IPS DF 4.7 (cell line): Measurements from ENCODE around the gene MGAT5B.
"Not testable (repeated sequence)": the region's sequence is repeated elsewhere in the genome, so short reads cannot be mapped to it uniquely, and the experiment has no call there.

Experiments used
- DNase-seq: peaks from one replicate; pipeline ENCODE4 v3.0.0-alpha.2; 2013; ENCODE audit warnings: low spot score; ENCODE audit errors: extremely low read depth

The MGAT5B gene, protein sequence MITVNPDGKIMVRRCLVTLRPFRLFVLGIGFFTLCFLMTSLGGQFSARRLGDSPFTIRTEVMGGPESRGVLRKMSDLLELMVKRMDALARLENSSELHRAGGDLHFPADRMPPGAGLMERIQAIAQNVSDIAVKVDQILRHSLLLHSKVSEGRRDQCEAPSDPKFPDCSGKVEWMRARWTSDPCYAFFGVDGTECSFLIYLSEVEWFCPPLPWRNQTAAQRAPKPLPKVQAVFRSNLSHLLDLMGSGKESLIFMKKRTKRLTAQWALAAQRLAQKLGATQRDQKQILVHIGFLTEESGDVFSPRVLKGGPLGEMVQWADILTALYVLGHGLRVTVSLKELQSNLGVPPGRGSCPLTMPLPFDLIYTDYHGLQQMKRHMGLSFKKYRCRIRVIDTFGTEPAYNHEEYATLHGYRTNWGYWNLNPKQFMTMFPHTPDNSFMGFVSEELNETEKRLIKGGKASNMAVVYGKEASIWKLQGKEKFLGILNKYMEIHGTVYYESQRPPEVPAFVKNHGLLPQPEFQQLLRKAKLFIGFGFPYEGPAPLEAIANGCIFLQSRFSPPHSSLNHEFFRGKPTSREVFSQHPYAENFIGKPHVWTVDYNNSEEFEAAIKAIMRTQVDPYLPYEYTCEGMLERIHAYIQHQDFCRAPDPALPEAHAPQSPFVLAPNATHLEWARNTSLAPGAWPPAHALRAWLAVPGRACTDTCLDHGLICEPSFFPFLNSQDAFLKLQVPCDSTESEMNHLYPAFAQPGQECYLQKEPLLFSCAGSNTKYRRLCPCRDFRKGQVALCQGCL

DNA sequence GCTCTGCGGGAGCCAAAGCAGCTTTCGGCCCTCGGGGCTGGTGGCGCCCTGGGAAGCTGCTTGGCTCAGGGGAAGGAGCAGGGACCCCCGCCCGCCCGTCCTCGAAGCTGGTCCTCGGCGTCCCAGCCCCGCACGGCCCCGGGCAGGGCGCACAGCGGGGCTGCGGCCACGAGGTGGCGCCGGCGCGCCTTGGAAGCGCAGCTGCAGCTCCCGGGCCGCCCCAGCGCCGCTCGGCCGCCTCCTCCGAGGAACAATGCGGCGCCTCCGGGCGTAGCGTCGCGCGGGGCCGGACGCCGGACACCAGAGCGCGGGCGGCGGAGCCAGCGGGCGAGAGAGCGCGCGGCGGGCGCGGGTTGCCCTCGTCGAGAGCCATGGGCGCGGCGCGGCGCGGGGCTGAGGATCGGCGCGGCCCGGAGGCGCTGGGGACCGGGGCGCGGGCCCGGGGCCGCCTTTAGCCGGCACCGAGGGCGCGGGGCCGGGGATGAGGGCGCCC lies at the start of gene MGAT5B:
MGAT5B (plus strand) TSS at position 229 of the 493 bp plus-strand sequence. CDS start 626 bp downstream, outside the sequence.
- DNase-seq, result no peak

DNA sequence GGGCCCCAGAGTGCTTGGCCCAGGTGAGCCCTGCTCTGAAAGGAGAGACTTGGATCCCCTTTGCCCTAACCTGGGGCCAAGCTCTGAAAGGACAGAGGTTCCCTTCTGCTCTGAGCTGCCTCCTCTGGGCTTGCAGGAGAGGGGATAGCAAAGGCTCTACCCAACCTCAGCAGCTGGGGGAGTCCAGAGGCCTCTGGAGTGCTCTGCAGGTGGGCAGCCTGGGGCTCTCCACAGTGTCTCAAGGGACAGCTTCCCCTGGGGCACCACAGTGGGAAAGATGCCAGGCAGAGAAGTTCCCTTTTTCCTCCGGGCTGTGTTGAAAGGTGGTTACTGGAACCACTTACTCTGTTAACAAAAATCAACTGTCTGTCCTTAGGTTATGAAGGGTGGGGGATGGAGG lies 48.2 kb upstream of the MGAT5B start:
- DNase-seq, result no peak

DNA sequence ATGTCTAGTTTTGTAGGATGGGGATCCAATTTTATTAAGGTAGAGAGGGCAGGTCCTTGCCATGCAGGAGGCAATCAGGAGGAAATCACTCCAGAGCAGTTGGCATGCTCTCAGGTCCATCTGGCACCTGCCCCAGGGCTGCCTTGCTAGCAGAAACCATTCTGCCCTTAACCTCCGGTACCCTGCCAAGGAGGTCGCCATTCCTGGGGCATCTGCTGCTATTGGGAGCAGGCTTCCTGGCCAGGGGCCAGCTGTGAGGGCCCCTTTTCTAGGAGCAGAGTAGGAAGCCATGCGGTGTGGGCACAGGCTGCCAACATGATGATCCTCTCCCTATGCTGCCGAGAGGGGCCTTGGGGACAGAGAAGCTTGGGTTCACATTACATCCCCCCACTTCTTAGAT lies 47.6 kb upstream of the MGAT5B start:
- no peak for DNase-seq

DNA sequence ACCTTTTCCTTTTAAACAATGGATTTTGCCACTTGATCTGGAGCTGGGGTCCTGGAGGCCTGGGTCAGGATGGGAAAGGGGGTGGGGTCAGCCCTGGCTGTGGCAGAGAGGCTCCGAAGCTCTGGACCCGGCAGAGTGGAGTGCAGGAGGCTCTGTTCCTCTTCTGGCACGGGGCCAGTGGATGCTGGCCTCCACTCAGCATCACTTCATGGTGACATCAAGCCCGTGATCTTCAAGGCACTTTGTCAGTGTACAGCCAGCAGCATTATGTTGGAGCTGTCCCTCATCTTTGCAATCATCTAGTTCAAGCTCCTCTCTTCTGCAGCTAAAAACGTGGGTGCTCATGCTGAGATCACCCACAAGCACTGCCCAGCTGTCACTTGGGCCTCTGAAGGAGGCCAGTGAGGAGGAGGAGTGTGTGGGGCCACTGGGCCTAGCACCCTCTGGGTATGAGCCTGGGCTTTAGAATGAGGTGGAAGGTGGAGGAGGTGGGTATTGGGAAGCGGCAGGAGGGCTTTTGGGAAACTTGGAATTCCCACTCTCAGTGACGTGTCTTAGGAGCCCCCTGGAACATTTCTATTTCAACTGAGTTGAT lies 45.9 kb upstream of the MGAT5B start:
- DNase-seq, result no peak

DNA sequence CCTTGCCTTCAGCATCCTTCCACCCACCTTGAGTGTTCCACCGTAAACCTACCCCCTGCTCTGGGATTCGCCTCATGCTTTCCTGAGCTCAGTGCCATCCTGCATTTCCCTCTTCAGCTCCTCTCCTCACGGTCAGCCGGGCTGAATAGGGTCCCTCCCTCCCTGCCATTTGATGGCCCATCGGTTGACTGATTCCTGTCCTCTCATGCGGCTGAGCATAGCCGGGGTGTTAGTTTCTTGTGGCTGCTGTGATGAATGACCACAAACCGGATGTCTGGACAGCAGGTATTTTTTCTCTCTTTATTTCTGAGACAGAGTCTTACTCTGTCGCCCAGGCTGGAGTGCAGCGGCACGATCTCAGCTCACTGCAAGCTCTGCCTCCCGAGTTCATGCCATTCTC lies 44.1 kb upstream of the MGAT5B start:
- DNase-seq, result no peak

DNA sequence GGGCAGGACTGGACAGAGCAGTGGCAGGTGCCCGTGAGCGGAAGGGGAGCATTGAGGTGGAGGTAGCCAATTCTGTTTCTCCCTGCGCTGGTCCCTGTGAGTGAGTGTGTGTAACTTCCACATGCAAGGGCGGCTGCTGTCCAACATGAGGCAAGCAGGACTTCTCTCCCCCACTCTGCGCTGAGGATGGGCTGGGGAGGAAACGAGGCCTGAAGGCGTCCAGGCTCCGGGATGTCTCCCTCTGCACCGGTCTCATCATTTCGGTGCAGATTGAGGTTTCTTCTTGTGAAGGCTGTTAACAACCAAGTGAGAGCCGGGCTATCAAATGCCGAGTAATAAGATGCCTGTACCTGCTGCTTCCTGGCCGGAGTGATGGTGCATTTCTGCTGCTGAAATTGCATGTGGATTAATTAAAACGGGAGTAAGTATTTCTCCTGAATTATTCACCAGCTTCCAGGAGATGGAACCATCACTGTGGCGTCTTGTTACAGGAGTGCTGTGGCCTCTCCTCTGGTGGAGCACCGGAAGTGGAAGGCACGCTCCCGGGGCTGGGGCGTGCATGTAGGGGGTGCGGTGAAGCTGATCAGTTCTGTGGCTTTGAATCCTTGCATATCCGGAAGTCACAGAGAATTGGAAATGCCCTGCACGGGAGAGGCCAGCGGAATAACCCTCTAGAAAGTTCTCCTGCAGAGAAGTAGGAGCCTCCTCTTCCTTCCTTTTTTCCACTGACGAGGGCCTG lies 41.7 kb upstream of the MGAT5B start:
- DNase-seq, result no peak

DNA sequence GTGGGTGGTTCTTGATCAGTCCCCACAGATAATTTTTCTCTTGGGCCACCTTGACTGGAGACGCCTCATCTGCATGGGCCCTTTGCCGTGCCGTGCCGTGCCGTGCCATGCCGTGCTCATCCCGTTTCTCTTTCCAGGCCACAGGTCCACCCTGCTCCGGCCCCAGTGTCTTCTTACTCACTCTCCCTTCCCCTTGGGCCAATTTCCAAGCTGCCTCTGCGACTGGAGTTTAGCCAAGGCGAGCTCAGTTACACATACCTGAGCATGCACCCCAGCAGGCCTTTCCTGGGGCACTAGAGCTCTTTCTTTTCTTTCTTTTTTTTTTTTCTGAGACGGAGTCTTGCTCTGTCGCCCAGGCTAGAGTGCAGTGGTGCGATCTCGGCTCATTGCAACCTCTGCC lies 40.5 kb upstream of the MGAT5B start:
- DNase-seq, result no peak

DNA sequence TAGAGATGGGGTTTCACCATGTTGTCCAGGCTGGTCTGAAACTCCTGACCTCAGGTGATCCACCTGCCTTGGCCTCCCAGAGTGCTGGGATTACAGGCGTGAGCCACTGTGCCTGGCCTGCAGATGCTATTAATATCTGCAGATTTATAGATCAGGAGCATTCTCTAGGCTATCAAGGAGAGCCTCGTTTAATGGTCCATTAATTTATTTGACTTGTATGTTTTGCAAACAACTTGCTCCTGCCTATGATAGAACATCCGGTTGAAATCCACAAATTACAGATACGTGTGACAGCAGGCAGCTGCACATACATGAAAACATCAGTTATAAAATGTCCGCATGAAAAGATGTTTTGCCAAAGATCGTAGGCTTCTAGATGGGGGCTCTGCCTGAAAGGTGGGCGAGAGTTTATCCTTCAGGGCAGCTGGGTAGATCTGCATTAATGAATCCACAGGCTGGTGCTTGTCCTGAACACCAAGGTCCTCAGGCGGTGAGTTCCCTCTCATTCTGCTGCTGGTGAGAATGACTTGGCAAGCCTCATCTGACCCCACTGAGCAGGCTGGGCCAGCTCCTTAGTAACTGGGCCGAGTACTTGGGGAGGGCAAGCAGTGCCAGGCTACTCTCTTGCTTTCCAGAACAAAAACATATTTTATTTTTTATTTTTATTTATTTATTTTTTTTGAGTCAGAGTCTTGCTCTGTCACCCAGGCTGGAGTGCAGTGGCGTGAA lies 37.1 kb upstream of the MGAT5B start:
- DNase-seq, result no peak

DNA sequence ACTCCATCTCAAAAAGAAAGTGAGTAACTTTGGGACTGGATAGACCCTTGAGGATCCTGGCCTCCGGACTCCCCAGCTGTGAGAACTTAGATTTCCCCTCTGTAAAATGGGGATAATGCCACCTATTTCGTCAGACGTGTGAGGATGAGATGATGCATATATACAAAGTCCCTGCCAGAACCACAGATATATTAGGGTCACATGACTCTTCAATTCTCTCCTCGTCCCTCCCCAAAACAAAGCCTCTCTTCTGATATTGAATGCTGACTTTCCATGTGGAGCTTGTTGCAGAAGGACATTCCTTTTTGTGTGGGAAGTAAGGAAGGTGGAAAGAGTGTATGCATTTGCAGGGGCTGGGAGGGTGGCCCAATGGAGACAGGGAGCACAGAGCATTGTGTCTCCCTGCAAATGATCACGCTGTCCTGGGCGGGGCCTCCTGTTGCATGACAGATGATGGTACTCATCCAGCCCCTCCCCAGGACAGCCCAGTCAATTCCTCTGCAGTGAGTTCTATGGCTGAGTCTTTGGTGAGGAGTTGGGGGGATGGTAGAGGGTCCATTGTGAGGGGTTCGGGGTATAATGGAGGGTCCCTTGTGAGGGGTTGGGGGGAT lies 35.1 kb upstream of the MGAT5B start:
- DNase-seq, result no peak

DNA sequence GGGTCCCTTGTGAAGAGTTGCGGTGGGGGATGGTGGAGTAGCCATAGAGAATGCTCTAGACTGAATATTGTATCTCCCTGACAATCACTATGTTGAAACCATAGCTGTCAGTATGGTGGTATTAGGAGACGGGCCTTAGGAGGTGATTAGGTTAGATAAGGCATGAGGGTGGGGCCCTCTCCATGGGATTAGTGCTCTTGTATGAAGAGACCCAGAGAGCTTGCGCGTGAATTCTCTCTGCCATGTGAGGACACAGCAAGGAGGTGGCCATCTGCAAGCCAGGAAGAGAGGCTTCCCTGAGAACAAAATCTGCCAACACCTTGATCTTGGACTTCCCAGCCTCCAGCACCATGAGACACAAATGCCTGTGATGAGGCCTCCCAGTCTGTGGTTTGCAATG lies 34.5 kb upstream of the MGAT5B start:
- no peak for DNase-seq

DNA sequence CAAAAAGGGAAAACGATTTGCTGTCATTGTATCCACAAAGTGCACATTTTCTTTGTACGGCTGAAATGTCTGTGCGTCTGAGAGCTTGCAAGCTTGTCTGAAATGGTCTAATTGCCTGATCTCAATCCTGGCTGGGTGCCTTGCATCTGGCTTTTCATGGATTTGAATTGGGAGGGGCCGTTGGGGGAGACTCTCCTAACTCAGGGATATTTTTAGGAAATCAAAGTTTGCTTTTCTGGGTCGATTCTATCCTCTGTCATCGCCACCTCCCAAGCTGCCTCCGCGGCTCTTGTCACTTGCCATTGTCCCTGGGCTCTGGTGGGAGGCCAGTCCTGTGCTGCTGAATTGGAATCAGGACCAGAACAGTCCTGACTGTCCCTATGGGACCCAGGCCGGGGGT lies 33.3 kb upstream of the MGAT5B start:
- DNase-seq, result no peak

DNA sequence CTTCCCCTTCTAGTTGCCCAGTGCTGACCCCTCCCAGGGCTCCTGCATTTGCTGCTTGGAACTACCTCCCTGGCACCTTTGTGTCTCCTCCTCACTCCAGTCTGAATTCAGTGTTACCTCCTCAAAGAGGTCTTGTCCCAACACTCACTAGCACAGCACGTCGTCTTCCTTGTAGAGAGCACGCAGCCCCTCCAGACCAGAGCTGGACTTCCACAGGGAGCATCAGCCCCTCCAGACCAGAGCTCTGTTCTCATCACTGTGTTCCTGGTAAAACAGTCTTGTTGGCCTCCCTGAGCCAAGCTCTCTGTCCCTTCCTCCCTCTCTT lies 27.8 kb upstream of the MGAT5B start:
- no peak for DNase-seq

DNA sequence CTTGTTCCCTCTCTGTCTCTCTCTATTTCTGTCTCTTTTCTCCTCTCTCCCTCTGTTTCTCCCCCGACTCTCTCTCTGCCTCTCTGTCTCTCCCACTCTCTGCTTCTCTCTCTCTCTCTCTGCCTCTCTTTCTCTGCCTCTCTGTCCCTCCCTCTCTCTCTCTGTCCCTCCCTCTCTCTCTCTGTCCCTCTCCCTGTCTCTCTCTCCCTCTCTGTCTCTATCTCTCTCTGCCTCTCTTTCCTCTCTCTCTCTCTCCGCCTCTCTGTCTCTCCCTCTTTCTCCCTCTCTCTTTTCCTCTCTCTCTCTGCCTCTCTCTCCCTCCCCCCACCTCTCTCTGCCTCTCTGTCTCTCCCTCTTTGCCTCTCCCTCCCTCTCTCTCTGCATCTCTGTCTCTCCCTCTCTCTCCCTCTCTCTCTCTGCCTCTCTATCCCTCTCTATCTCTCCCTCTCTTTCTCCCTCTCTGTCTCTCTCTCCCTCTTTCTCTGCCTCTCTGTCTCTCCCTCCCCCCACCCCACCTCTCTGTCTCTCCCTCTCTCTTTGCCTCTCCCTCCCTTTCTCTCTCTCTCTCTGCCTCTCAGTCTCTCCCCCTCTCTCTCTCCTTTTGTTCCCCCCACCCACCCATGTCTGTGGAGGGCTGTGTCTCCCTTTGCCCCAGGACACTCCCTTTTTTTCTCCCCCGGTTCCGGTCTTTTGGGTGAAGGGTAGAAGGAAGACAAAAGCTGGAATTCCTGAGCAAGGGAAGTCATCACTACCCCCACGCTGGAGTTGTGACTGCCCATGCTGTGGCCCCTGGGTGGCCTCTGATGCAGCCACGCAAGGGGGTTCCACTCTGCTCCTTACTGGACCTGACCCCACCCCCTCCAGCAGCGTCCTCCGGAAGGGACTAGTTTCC lies 27.1 kb upstream of the MGAT5B start:
- no peak for DNase-seq

DNA sequence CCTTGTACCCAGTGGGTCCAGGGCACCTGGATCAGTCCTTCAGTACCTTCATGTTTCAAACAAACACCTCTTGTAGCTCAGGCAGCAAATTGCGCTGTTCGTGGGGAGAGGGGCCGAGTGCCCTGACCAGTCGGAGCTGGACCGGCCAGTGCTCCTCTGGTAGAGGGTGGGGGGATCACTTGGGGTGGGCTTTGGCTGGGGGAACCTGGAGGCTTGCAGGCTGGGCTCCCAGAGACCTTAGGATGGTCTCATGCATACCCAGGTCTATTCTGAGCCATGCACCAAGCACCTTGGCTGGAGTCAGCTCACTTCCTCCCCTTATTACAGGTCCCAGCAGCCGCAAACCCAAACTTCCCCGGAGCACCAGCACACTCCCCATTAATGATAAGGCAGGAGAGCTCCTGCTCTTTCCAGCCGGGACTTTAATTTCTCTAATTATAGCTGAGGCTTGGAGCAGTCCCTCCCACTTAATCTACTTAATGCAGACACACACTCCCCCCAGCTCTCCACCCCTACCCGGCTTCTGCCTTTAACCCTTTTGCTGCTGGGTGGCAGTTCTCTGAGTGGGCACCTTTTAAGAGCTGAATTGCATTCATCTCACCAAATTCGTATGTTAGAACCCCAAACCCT lies 26.3 kb upstream of the MGAT5B start:
- no peak for DNase-seq

DNA sequence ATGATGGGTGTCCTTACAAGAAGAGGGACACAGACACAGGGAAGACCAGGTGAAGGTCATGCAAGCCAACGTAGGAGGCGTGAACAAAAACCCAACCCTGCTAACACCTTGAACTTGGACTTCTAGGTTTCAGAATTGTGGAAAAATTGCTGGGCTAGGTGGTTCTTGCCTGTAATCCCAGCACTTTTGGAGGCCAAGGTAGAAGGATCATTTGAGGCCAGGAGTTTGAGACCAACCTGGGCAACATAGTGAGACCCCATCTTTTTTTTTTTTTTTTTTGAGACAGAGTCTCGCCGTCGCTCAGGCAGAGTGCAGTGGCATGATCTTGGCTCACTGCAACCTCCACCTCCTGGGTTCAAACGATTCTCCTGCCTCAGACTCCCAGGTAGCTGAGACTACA lies 25.1 kb upstream of the MGAT5B start:
- not testable (repeated sequence) for DNase-seq

DNA sequence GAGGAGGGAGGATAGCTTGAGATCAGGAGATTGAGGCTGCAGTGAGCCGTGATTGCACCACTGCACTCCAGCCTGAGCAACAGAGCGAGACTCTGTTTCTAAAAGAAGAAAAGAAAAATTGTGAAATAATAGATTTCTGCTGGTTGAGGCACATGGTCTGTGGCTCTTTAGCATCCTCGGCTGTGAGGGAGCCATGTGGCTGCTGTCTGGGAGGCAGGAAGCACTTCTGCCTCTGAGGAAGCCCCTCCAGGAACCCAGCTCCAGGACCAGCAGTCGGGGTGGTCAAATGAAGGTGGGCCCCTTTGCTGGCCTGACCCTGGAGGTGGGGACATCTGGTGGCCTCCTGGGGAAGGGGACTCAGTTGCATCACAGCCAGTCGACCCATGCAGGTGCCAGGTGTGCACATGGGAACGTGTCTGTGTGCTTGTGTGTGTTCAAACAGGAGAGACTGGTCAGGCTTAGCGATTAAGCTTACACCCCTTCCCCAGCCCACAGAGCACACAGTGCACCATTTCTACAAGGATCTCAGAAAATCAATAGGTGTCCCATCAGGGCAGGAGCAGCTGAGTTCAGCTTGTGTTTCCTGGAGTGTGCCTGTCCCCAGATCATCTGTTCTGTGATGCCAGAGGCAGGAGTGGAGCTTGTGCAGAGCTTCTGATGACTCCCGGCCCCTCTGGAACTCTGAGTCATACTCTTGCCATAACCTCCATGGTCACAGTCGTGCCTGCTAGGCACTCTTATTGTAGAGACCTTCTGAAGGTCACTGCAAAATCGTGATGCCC lies 24.3 kb upstream of the MGAT5B start:
- no peak for DNase-seq

DNA sequence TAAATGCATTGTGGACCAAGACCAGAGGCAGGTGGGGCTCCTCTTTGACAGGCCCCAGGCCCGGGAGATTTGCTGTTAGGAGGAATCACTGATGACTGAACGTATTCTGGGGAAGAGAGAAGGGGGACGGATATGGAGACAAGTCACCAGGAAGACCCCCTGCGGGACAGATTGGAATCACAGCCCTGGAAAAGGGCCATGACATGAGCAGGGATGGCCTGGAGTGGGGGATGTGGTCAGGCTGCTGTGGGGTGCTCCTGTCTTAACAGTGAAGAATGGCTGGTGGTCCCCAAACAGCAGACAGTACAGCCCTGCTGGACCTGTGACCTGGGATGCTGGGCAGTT lies 23.7 kb upstream of the MGAT5B start:
- DNase-seq, result no peak

DNA sequence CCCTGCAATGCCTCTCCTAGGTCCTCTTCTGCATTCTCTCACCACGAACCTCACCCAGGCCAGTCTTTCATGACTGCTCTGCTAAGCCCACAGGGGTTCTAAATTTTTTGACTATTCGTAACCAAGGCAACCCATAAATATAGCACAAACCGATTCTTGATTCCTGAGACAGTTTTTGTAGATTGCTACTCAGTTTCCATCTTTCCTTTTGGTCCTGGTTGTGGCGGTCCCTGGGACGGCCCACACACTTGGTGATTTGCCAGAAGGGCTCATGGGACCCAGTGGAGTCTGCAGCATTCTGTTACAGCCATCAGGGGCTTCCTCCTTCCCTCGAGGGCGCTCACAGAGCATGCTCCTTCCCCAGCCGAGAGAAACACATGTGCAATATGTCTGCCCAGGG lies 23.4 kb upstream of the MGAT5B start:
- DNase-seq, result no peak
